ENCODE measurements around the gene TBL1XR1. TPM values are rescaled to one million over a fixed set of nuclear protein-coding genes. Genes with fewer than 3 reads are reported as not detected.

The TBL1XR1 gene
- total RNA-seq, 1 donor from 2014 or later = 372 TPM

- no peak overlapping the region for H3K4me3 Mint-ChIP-seq (ENCODE audit: unreplicated experiment)
- peak overlapping the region; percentile 36 for H3K27ac Mint-ChIP-seq (ENCODE audit: unreplicated experiment)
- no peaks in the 10 kb centered on the region for H3K36me3 Mint-ChIP-seq (ENCODE audit: low read depth)
- H3K4me1 Mint-ChIP-seq (ENCODE audit: low read depth) = peaks cover 79% of the 10 kb centered on the region
- H3K9me3 Mint-ChIP-seq (ENCODE audit: low read depth) = no peaks in the 10 kb centered on the region
- no peaks in the 10 kb centered on the region for H3K27me3 Mint-ChIP-seq (ENCODE audit: low read depth)
- DNase-seq (ENCODE audit: low spot score) = no peak
- TF ChIP-seq, protein P1, sequence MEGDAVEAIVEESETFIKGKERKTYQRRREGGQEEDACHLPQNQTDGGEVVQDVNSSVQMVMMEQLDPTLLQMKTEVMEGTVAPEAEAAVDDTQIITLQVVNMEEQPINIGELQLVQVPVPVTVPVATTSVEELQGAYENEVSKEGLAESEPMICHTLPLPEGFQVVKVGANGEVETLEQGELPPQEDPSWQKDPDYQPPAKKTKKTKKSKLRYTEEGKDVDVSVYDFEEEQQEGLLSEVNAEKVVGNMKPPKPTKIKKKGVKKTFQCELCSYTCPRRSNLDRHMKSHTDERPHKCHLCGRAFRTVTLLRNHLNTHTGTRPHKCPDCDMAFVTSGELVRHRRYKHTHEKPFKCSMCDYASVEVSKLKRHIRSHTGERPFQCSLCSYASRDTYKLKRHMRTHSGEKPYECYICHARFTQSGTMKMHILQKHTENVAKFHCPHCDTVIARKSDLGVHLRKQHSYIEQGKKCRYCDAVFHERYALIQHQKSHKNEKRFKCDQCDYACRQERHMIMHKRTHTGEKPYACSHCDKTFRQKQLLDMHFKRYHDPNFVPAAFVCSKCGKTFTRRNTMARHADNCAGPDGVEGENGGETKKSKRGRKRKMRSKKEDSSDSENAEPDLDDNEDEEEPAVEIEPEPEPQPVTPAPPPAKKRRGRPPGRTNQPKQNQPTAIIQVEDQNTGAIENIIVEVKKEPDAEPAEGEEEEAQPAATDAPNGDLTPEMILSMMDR (IDR thresholded peaks at IDR 0.05) = no peak
These were observed 86.4 kb downstream of the TBL1XR1 start for GRCh38 chr3:177110895-177111294.

- Mint-ChIP-seq H3K4me1 (ENCODE audit: low read depth) (peaks cover 79% of the 10 kb centered on the region), H3K27me3 (ENCODE audit: low read depth) (no peaks in the 10 kb centered on the region), H3K9me3 (ENCODE audit: low read depth) (no peaks in the 10 kb centered on the region), H3K4me3 (ENCODE audit: unreplicated experiment) (no peak overlapping the region), H3K27ac (ENCODE audit: unreplicated experiment) (peak overlapping the region; percentile 73), H3K36me3 (ENCODE audit: low read depth) (no peaks in the 10 kb centered on the region)
- no peak for DNase-seq (ENCODE audit: low spot score)
- TF ChIP-seq, protein P1 (IDR thresholded peaks at IDR 0.05) = no peak
These were observed 86.9 kb downstream of the TBL1XR1 start for GRCh38 chr3:177110386-177110785.

- peak overlapping the region; percentile 73 for H3K27ac Mint-ChIP-seq (ENCODE audit: unreplicated experiment)
- H3K27me3 Mint-ChIP-seq (ENCODE audit: low read depth) = no peaks in the 10 kb centered on the region
- TF ChIP-seq, protein P1 (IDR thresholded peaks at IDR 0.05) = no peak
- no peak for DNase-seq (ENCODE audit: low spot score)
- no peak overlapping the region for H3K4me3 Mint-ChIP-seq (ENCODE audit: unreplicated experiment)
- peaks cover 78% of the 10 kb centered on the region for H3K4me1 Mint-ChIP-seq (ENCODE audit: low read depth)
- no peaks in the 10 kb centered on the region for H3K36me3 Mint-ChIP-seq (ENCODE audit: low read depth)
- no peaks in the 10 kb centered on the region for H3K9me3 Mint-ChIP-seq (ENCODE audit: low read depth)
These were observed 87.5 kb downstream of the TBL1XR1 start for GRCh38 chr3:177109688-177110330.

- no peak overlapping the region for H3K4me3 Mint-ChIP-seq (ENCODE audit: unreplicated experiment)
- H3K9me3 Mint-ChIP-seq (ENCODE audit: low read depth) = no peaks in the 10 kb centered on the region
- H3K27ac Mint-ChIP-seq (ENCODE audit: unreplicated experiment) = peak overlapping the region; percentile 60
- no peak for DNase-seq (ENCODE audit: low spot score)
- TF ChIP-seq, protein P1 (IDR thresholded peaks at IDR 0.05) = no peak
- no peaks in the 10 kb centered on the region for H3K36me3 Mint-ChIP-seq (ENCODE audit: low read depth)
- no peaks in the 10 kb centered on the region for H3K27me3 Mint-ChIP-seq (ENCODE audit: low read depth)
- H3K4me1 Mint-ChIP-seq (ENCODE audit: low read depth) = peaks cover 87% of the 10 kb centered on the region
These were observed 88.6 kb downstream of the TBL1XR1 start for GRCh38 chr3:177108648-177109047.

DNA sequence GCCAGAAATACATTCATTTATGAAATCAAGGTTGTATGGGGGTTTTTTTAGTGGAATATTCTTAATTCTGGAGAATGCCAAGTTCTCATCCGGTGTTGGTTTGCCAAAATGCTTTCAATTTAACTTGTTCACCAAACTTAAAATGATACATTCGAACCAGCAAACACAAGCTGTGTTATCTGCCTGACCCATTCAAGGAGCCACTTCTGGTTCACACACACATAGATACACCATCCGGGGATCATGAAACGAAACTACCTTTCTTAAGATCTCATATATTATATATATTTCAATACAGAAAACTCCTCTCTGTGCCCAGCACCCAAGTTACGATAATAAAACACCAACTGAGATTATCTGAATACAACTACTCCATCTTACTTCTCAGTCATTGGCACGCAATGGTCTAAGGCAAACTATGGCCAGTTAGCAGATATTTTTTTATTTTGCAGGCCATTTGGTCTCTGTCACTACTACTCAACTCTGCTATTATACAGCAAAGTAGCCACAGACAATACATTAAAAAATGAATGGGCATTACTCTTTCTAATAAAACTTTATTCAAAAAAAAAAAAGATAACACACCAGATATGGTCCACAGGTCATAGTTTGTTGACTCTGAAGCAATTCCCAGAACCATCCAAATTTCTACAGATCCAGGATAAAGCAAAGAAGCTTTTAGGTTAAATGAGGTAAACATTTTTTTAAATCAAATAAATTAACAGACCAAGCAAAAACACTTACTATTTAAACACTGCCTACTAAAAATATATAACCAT is 89.6 kb downstream of the TBL1XR1 start:
- no peak overlapping the region for H3K4me3 Mint-ChIP-seq (ENCODE audit: unreplicated experiment)
- peak overlapping the region; percentile 32 for H3K27ac Mint-ChIP-seq (ENCODE audit: unreplicated experiment)
- H3K9me3 Mint-ChIP-seq (ENCODE audit: low read depth) = no peaks in the 10 kb centered on the region
- H3K36me3 Mint-ChIP-seq (ENCODE audit: low read depth) = no peaks in the 10 kb centered on the region
- peaks cover 82% of the 10 kb centered on the region for H3K4me1 Mint-ChIP-seq (ENCODE audit: low read depth)
- no peak for DNase-seq (ENCODE audit: low spot score)
- H3K27me3 Mint-ChIP-seq (ENCODE audit: low read depth) = no peaks in the 10 kb centered on the region
- TF ChIP-seq, protein P1 (IDR thresholded peaks at IDR 0.05) = no peak
